Transverse colon (tissue), 4 donors: ENCODE data around the gene ORAI3. TPM values are rescaled to one million over a fixed set of nuclear protein-coding genes. Genes with fewer than 3 reads are reported as not detected.

ENCODE experiments used
- DNase-seq: peaks from one replicate; pipeline ENCODE4 v3.0.0-alpha.2; 2019
- H3K27ac ChIP-seq, 4 donors: fragments of 200-600 bp; sonication (generic); 2 replicates each; pipeline ENCODE4 v1.5.1; 2016 to 2018; ENCODE audit warnings: inconsistent platforms in 4 of 4
- H3K27me3 ChIP-seq: fragments of 200-600 bp; sonication (generic); 2 replicates; pipeline ENCODE4 v1.5.1; 2017; ENCODE audit warnings: inconsistent platforms
- H3K36me3 ChIP-seq, 4 donors: fragments of 200-600 bp; sonication (generic); 2 replicates each; pipeline ENCODE4 v1.5.1; 2017 to 2019; ENCODE audit warnings: inconsistent platforms in 4 of 4
- H3K4me1 ChIP-seq, 4 donors: fragments of 200-600 bp; sonication (generic); 2 replicates each; pipeline ENCODE4 v1.5.1; 2017 to 2020; ENCODE audit warnings: inconsistent platforms in 4 of 4
- H3K4me3 ChIP-seq, 4 donors: fragments of 200-600 bp; sonication (generic); 1 replicate in 1 of 4; 2 replicates in 3 of 4; pipeline versions ENCODE4 v1.5.1 to v1.6.1; 2017 to 2019; ENCODE audit warnings: inconsistent platforms in 4 of 4
- H3K9me3 ChIP-seq, 2 donors: fragments of 200-600 bp; sonication (generic); 2 replicates each; pipeline ENCODE4 v1.5.1; 2017 to 2019; ENCODE audit warnings: inconsistent platforms in 2 of 2
- CTCF ChIP-seq, 5 experiments: fragments of 200-600 bp in 3 of 5; fragments of 450-650 bp in 2 of 5; sonication (generic) in 3 of 5; IDR thresholded peaks; 1 replicate in 2 of 5; 2 replicates in 3 of 5; pipeline ENCODE4 v1.5.1; 2016 to 2017; ENCODE audit warnings: antibody characterized with exemption in 5 of 5, inconsistent platforms in 3 of 5, mild to moderate bottlenecking in 2 of 5, moderate library complexity in 1 of 5
- EP300 ChIP-seq: sonication (generic); formaldehyde crosslinking; IDR thresholded peaks from one replicate; pipeline ENCODE4 v1.6.1; 2017; ENCODE audit warnings: antibody characterized with exemption, low read depth
- POLR2A ChIP-seq: fragments of 450-650 bp; IDR thresholded peaks from one replicate; pipeline ENCODE4 v1.6.1; 2016; ENCODE audit warnings: antibody characterized with exemption, mild to moderate bottlenecking, moderate library complexity
- POLR2AphosphoS5 ChIP-seq, 3 donors: sonication (generic); formaldehyde crosslinking; IDR thresholded peaks; one replicate each; pipeline ENCODE4 v1.6.1; 2016; ENCODE audit warnings: antibody characterized with exemption in 3 of 3
- WGBS, 2 donors: methylation state at CpG; one replicate each; pipeline ENCODE4 v1.1.5; 2018; ENCODE audit warnings: low coverage in 1 of 2; 5-methylcytosine and 5-hydroxymethylcytosine counted together
- in situ Hi-C, 4 donors: fragments of 200-750 bp; cut with MboI; loops; one replicate each; pipeline versions ENCODE4 v1.15.0 to v1.15.1; 2017; ENCODE audit warnings: low sequenced_read_pairs in 3 of 4, low pct_ligation_motif_present in 1 of 4, low pct_unique_long_range_greater_than_20kb in 1 of 4
- intact Hi-C: fragments of 100-400 bp; cut with DNase I; formaldehyde crosslinking; loops from one replicate; pipeline ENCODE4 v1.15.1; 2023; ENCODE audit warnings: low total_unique reads
- total RNA-seq, 4 donors: library from RNA; depleted of rRNA; stranded (reverse); fragments of >200 nt; gene quantifications; one replicate each; pipeline ENCODE4 v1.1.0, GENCODE V29; 2016

ORAI3 gene
- total RNA-seq, 4 donors from 2014 or later: 24.8 to 45.6 (median 31.3) TPM

DNA sequence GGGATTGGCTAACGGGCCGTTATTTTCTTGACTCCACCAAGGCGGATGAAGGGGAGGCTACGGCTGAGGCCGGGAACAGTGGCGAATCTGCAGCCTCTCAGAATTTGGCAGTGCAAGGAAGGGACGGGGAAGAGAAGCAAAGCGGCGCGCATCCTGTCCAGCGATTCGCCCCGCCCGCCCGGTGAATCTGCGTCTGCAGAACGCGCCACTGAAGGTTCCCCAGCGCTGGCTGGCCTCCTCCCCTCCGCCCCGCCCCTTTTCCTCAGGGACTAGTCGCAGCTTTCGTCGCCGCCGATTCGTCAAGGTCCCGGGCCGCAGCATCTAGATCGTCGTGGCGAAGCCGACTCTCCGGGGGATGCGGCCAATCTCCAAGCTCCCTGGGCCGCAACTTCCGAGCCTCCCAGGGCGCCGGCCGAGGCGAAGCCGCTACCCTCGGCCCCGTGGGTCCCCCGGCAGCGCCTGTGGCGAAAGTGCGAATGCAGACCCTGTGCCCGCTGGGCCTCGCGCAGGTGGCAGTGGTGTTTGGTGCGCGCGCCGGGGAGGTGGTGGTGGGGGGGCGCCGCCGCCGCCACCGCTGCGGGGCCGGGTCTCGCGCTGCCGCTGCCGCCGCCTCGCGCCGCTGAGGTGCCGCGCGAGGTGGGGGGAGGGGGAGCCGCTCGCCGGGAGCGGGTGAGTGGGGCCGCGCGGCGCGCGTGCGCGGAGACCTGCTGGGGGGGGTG, 8.7 kb downstream of the ORAI3 start, which contains the start of gene SETD1A:
SETD1A (plus strand) TSS at position 299 of the 719 bp plus-strand sequence. CDS start 978 bp downstream, outside the sequence.
- Histone ChIP-seq H3K27me3 (no peaks in the 10 kb centered on the region), H3K27ac (peak within 1 kb of the TSS; percentile 93 to 96 (median 96)), H3K4me3 (peak within 1 kb of the TSS; percentile 73 to 85 (median 74)), H3K4me1 (peaks cover 12 to 25% (median 18%) of the 10 kb centered on the region in 4 donors), H3K9me3 (no peaks in the 10 kb centered on the region), H3K36me3 (peaks cover 0 to 28% (median 13%) of the 10 kb centered on the region in 4 donors)
- peak; percentile 98 for DNase-seq
- WGBS, 2 donors: 0% methylated on average over 62 of the region's 85 CpGs; no CpG with 5 or more reads in 1 of the 2 donors
- TF ChIP-seq POLR2AphosphoS5 (IDR thresholded peaks at IDR 0.05) (peak; percentile 34 to 78 (median 63)), POLR2A (peak; percentile 60), EP300 (no peak), CTCF (IDR thresholded peaks at IDR 0.05) (peak in 2 of 5 experiments; percentile 11 to 54)
- in situ Hi-C loops: loop anchor here in 1 of 4 donors (25.0 kb wide), 1 partner anchor 755 kb away; a partner anchor contains a TSS
- intact Hi-C loops: no loop called here

GRCh38 chr16:30958175-30959079, 9.6 kb downstream of the ORAI3 start:
- Histone ChIP-seq H3K9me3 (no peaks in the 10 kb centered on the region), H3K27ac (peak overlapping the region; percentile 93 to 96 (median 96)), H3K27me3 (no peaks in the 10 kb centered on the region), H3K4me3 (peak overlapping the region; percentile 73 to 85 (median 74)), H3K36me3 (peaks cover 0 to 36% (median 17%) of the 10 kb centered on the region in 4 donors), H3K4me1 (peaks cover 10 to 23% (median 18%) of the 10 kb centered on the region in 4 donors)
- in situ Hi-C loops: loop anchor here in 1 of 4 donors (25.0 kb wide), 1 partner anchor 754 kb away; a partner anchor contains a TSS
- WGBS, 2 donors: 27 to 36% methylated on average over 4 to 22 of the region's 55 CpGs
- intact Hi-C loops: no loop called here
- DNase-seq: peak; percentile 52
- TF ChIP-seq CTCF (IDR thresholded peaks at IDR 0.05) (no peak), EP300 (no peak), POLR2AphosphoS5 (IDR thresholded peaks at IDR 0.05) (no peak), POLR2A (no peak)

DNA sequence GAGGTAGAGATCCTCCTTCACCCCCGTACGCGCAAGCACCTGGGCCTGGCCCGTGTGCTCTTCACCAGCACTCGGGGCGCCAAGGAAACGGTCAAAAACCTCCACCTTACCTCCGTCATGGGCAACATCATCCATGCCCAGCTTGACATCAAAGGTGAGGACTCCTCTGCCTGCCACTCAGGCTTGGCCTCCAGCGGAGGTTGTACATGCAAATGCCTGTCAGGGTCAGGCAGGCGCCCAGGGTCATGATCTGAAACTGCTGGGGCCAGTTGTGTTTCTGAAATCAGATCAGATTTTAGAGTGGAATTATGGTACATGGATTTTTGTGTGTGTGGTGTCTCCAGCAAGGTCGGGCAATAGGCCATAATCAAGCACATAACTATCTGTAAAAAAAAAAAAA, 12.5 kb downstream of the ORAI3 start:
- H3K27ac ChIP-seq: no peak overlapping the region
- DNase-seq: no peak
- WGBS, 2 donors: 90 to 93% methylated on average over 1 to 11 of the region's 11 CpGs
- in situ Hi-C loops (loop anchor here in 1 of 4 donors (25.0 kb wide), 1 partner anchor 751 kb away; a partner anchor contains a TSS), intact Hi-C loops (no loop called here)
- no peak for TF ChIP-seq EP300
- no peaks in the 10 kb centered on the region for H3K27me3 ChIP-seq
- H3K36me3 ChIP-seq: peaks cover 0 to 62% (median 30%) of the 10 kb centered on the region in 4 donors
- peaks cover 9 to 19% (median 14%) of the 10 kb centered on the region in 4 donors for H3K4me1 ChIP-seq
- no peak overlapping the region for H3K4me3 ChIP-seq
- H3K9me3 ChIP-seq: no peaks in the 10 kb centered on the region

GRCh38 chr16:30963925-30964511, 15.2 kb downstream of the ORAI3 start:
- intact Hi-C loops: no loop called here
- no peak overlapping the region for H3K4me3 ChIP-seq
- WGBS, 2 donors: 95 to 97% methylated on average over 12 to 18 of the region's 18 CpGs
- H3K9me3 ChIP-seq: no peaks in the 10 kb centered on the region
- no peaks in the 10 kb centered on the region for H3K27me3 ChIP-seq
- H3K4me1 ChIP-seq: peaks cover 0 to 7% (median 3%) of the 10 kb centered on the region in 4 donors
- no peak for DNase-seq
- in situ Hi-C loops: loop anchor here in 1 of 4 donors (25.0 kb wide), 1 partner anchor 748 kb away; a partner anchor contains a TSS
- peaks cover 0 to 76% (median 34%) of the 10 kb centered on the region in 4 donors for H3K36me3 ChIP-seq
- TF ChIP-seq CTCF (IDR thresholded peaks at IDR 0.05) (no peak), EP300 (no peak), POLR2A (no peak), POLR2AphosphoS5 (IDR thresholded peaks at IDR 0.05) (no peak)
- no peak overlapping the region for H3K27ac ChIP-seq
